ENCODE data around the gene NOXO1. TPM values are rescaled to one million over a fixed set of nuclear protein-coding genes. Genes with fewer than 3 reads are reported as not detected.

Gene NOXO1
- polyA plus RNA-seq, 1 donor from 2014 or later, result 8.5 TPM

DNA sequence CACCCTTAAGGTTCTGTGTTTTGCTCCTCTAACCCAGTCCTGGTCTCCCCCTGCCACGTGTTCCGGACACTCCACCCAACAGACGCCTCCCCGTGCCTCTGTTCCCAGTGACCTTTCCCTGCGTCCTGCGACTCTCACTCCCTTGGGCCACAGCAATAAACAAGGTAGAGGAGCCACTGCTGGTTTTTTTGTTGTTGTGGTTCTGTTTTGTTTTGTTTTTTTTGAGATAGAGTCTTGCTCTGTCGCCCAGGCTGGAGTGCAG lies 34.6 kb upstream of the NOXO1 start:
- H3K4me3 ChIP-seq (ENCODE audit: low read length), result no peak overlapping the region
- no peaks in the 10 kb centered on the region for H3K9me2 ChIP-seq (ENCODE audit: insufficient read depth, low read length)
- no peaks in the 10 kb centered on the region for H3K9me3 ChIP-seq (ENCODE audit: low read length)
- no peak overlapping the region for H3K27ac ChIP-seq (ENCODE audit: low read length)
- TF ChIP-seq, protein P1, sequence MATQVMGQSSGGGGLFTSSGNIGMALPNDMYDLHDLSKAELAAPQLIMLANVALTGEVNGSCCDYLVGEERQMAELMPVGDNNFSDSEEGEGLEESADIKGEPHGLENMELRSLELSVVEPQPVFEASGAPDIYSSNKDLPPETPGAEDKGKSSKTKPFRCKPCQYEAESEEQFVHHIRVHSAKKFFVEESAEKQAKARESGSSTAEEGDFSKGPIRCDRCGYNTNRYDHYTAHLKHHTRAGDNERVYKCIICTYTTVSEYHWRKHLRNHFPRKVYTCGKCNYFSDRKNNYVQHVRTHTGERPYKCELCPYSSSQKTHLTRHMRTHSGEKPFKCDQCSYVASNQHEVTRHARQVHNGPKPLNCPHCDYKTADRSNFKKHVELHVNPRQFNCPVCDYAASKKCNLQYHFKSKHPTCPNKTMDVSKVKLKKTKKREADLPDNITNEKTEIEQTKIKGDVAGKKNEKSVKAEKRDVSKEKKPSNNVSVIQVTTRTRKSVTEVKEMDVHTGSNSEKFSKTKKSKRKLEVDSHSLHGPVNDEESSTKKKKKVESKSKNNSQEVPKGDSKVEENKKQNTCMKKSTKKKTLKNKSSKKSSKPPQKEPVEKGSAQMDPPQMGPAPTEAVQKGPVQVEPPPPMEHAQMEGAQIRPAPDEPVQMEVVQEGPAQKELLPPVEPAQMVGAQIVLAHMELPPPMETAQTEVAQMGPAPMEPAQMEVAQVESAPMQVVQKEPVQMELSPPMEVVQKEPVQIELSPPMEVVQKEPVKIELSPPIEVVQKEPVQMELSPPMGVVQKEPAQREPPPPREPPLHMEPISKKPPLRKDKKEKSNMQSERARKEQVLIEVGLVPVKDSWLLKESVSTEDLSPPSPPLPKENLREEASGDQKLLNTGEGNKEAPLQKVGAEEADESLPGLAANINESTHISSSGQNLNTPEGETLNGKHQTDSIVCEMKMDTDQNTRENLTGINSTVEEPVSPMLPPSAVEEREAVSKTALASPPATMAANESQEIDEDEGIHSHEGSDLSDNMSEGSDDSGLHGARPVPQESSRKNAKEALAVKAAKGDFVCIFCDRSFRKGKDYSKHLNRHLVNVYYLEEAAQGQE (IDR thresholded peaks at IDR 0.05; ENCODE audit: borderline replicate concordance), result no peak
- TF ChIP-seq MXI1 (conservative IDR thresholded peaks at IDR 0.05; ENCODE audit: poor library complexity, severe bottlenecking), result no peak
- no peak for TF ChIP-seq EP300 (conservative IDR thresholded peaks at IDR 0.05; ENCODE audit: poor library complexity, severe bottlenecking)
- TF ChIP-seq SMC3 (conservative IDR thresholded peaks at IDR 0.05; ENCODE audit: poor library complexity), result no peak
- no peak for TF ChIP-seq RAD21 (conservative IDR thresholded peaks at IDR 0.05)
- TF ChIP-seq, protein P2, sequence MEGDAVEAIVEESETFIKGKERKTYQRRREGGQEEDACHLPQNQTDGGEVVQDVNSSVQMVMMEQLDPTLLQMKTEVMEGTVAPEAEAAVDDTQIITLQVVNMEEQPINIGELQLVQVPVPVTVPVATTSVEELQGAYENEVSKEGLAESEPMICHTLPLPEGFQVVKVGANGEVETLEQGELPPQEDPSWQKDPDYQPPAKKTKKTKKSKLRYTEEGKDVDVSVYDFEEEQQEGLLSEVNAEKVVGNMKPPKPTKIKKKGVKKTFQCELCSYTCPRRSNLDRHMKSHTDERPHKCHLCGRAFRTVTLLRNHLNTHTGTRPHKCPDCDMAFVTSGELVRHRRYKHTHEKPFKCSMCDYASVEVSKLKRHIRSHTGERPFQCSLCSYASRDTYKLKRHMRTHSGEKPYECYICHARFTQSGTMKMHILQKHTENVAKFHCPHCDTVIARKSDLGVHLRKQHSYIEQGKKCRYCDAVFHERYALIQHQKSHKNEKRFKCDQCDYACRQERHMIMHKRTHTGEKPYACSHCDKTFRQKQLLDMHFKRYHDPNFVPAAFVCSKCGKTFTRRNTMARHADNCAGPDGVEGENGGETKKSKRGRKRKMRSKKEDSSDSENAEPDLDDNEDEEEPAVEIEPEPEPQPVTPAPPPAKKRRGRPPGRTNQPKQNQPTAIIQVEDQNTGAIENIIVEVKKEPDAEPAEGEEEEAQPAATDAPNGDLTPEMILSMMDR (IDR thresholded peaks at IDR 0.05; ENCODE audit: poor library complexity, severe bottlenecking), result no peak
- TF ChIP-seq POLR2AphosphoS5 (IDR thresholded peaks at IDR 0.05), result no peak
- no peak for TF ChIP-seq EZH2 (IDR thresholded peaks at IDR 0.05; ENCODE audit: borderline replicate concordance, insufficient read depth, low read length, poor library complexity, severe bottlenecking)
- peaks cover 32% of the 10 kb centered on the region for H3K27me3 ChIP-seq (ENCODE audit: insufficient read depth, low read depth, low read length)
- no peaks in the 10 kb centered on the region for H3F3A ChIP-seq (ENCODE audit: insufficient read depth, low read length, poor library complexity, severe bottlenecking)
- H3K36me3 ChIP-seq (ENCODE audit: insufficient read depth, low read length), result no peaks in the 10 kb centered on the region
- H3K79me2 ChIP-seq (replicated peaks; ENCODE audit: insufficient read depth, low read length), result no peaks in the 10 kb centered on the region
- H3K9ac ChIP-seq (ENCODE audit: low read length), result no peak overlapping the region
- H4K20me1 ChIP-seq (ENCODE audit: insufficient read depth), result no peaks in the 10 kb centered on the region
- no peak overlapping the region for H3K4me2 ChIP-seq (ENCODE audit: low read length)
- H2AFZ ChIP-seq (ENCODE audit: low read depth, low read length), result no peak overlapping the region

DNA sequence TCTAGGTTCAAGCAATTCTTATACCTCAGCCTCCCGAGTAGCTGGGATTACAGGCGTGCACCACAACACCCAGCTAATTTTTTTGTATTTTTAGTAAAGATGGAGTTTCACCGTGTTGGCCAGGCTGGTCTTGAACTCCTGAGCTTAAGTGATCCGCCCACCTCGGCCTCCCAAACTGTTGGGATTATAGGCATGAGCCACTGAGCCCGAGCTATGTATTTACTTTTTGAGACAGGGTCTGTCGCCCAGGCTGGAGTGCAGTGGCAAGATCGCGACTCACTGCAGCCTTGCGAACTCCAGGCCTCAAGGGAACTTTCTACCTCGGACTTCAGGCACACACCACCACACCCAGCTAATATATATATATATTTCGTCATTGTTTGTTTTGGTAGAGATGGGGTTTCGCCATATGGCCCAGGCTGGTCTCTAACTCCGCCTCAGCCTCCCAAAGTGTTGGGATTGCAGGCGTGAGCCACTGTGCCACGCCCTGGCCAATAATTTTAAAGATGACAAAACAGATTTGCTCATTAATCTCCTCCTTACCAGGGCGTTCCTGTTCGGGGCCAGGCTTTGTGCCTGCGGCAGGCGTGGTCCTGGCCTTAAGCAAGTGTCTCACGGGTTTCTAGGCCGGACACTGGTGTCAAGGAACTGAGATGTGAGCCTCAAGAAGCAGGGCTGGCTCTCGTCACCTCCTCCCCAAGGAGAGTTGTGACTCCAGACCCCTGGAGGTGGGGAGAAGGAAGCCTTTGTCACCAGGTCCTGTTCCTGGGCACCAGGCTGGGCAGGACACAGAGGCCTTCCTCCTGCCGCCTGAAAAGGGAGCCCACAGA lies 34.1 kb upstream of the NOXO1 start:
- H3K79me2 ChIP-seq (replicated peaks; ENCODE audit: insufficient read depth, low read length), result peaks cover 3% of the 10 kb centered on the region
- H3K27ac ChIP-seq (ENCODE audit: low read length), result no peak overlapping the region
- H3K36me3 ChIP-seq (ENCODE audit: insufficient read depth, low read length), result no peaks in the 10 kb centered on the region
- no peak for TF ChIP-seq TAF1 (IDR thresholded peaks at IDR 0.05; ENCODE audit: low read depth)
- no peak for TF ChIP-seq EZH2 (IDR thresholded peaks at IDR 0.05; ENCODE audit: borderline replicate concordance, insufficient read depth, low read length, poor library complexity, severe bottlenecking)
- no peak for TF ChIP-seq POLR2AphosphoS5 (IDR thresholded peaks at IDR 0.05)
- TF ChIP-seq, protein P2 (IDR thresholded peaks at IDR 0.05; ENCODE audit: poor library complexity, severe bottlenecking), result no peak
- no peak for TF ChIP-seq EP300 (conservative IDR thresholded peaks at IDR 0.05; ENCODE audit: poor library complexity, severe bottlenecking)
- TF ChIP-seq, protein P1 (IDR thresholded peaks at IDR 0.05; ENCODE audit: borderline replicate concordance), result no peak
- no peak for TF ChIP-seq SMC3 (conservative IDR thresholded peaks at IDR 0.05; ENCODE audit: poor library complexity)
- TF ChIP-seq MXI1 (conservative IDR thresholded peaks at IDR 0.05; ENCODE audit: poor library complexity, severe bottlenecking), result no peak
- no peak for TF ChIP-seq RAD21 (conservative IDR thresholded peaks at IDR 0.05)
- no peak overlapping the region for H2AFZ ChIP-seq (ENCODE audit: low read depth, low read length)
- no peak overlapping the region for H3K4me2 ChIP-seq (ENCODE audit: low read length)
- no peak overlapping the region for H3K9ac ChIP-seq (ENCODE audit: low read length)
- peaks cover 26% of the 10 kb centered on the region for H3K27me3 ChIP-seq (ENCODE audit: insufficient read depth, low read depth, low read length)
- H3F3A ChIP-seq (ENCODE audit: insufficient read depth, low read length, poor library complexity, severe bottlenecking), result no peaks in the 10 kb centered on the region
- H3K4me3 ChIP-seq (ENCODE audit: low read length), result no peak overlapping the region
- H4K20me1 ChIP-seq (ENCODE audit: insufficient read depth), result no peaks in the 10 kb centered on the region
- no peaks in the 10 kb centered on the region for H3K9me3 ChIP-seq (ENCODE audit: low read length)
- no peaks in the 10 kb centered on the region for H3K9me2 ChIP-seq (ENCODE audit: insufficient read depth, low read length)

Measured in neural cell (in vitro differentiated cells).